Left renal pelvis (tissue), 4 donors: ENCODE data around the gene CTRL. TPM values are rescaled to one million over a fixed set of nuclear protein-coding genes. Genes with fewer than 3 reads are reported as not detected.

Source experiments
- DNase-seq, 4 donors: peaks; one replicate each; pipeline ENCODE4 v3.0.0-alpha.2; 2013; ENCODE audit warnings: low read depth in 4 of 4, low spot score in 3 of 4
- polyA plus RNA-seq, 4 donors: library from polyadenylated mRNA; unstranded; fragments of 120-200 nt; gene quantifications; one replicate each; pipeline ENCODE4 v1.2.1, GENCODE V29; 2013; ENCODE audit not compliant: insufficient read length in 4 of 4

CTRL gene
- polyA plus RNA-seq, 4 donors, result 2.4 to 9.4 (median 5.6) TPM

DNA sequence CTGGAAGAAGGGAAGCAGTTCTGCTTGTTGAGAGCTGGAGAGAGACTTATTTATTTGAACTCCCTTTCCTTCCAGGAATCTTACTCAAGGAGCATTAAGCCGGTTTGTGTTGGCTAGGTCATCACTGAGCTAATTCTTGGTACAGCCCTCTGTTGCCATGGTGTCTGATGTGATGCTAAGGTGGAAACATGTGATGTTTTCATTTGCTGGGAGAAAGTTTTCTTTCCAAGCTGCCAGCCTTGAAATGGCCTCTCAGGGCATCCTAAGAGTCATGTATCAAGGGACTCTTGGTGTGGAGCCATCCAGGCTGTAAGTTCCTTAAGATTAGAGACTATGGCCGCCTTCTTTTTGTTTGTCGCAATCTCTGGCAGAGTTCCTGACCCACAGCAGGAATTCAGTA lies 34.4 kb downstream of the CTRL start:
- DNase-seq, result no peak

DNA sequence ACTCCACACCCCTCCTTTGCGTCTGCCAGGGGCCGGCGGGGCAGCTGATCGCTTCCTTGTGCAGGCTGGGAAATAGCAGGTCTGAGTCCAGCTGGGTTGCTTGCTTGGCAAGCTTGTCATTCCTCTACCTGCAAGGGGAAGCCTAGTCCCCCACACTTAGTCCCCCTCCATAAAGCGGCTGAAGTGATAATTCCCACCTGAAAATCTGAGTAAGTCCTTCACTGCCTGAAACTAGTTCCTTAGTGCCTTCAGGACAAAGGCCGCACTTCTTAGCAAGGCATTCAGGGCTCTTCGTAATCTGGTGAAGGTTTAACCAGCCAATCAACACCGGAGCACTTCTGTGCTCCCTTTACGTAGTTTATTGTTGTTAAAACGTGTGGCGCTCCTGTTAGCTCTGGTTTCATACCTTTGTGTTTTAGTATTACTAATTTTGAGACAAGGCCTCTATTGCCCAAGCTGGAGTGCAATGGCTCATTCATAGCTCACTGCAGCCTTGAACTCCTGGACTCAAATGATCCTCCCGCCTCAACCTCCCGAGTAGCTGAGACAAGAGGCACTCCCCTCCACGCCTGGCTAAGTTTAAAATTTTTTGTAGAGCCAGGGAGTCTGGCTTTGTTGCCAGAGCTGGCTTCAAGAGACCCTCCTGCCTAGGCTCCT lies 37.8 kb downstream of the CTRL start:
- DNase-seq, result no peak

DNA sequence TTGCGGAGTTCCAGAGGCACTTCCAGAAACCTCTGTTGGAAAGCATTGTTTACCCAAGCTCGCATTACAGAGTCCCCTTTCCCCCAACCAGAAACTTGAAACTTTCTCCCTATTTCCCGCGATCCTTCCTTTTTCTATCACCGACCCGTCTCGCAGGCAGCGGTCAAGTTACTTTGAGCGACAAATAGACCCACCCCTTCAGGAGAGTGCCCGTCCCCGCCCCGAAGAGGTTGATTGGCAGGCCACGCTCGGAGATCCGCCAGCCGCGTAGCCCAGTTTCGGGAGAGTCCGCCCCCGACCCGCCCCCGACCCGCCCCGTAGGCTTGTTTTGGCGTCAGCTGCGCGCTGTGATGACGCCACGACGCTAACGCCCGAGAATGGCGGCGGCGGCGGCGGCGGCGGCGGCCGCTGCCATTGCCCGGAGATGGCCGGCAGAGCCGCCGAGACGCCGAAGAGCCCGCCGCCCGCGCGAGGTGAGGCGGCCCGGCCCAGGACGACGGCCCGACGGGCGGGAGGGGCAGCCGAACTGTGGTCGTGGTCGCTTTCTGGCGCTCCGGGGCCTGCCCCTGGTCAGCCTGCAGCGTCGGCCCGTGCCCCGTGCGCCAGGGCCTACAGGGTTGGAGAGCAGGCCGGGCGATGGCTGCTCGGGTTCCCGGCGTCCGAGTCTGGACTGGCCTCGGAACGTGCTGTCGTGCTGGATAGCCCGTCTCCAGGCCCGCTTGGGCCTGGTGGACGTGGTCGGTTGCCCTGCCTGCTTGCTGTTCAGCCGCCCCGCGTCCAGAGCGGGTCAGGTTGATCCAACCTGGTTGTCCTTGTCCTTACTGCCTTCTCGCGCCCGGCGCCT lies 38.5 kb downstream of the CTRL start, which contains the start of gene PSKH1:
Gene PSKH1, plus strand, starts transcription at position 356 of the 844 bp plus-strand sequence. CDS start 15,496 bp downstream, outside the sequence.
- DNase-seq, result peak; percentile 81 to 93 (median 86)

DNA sequence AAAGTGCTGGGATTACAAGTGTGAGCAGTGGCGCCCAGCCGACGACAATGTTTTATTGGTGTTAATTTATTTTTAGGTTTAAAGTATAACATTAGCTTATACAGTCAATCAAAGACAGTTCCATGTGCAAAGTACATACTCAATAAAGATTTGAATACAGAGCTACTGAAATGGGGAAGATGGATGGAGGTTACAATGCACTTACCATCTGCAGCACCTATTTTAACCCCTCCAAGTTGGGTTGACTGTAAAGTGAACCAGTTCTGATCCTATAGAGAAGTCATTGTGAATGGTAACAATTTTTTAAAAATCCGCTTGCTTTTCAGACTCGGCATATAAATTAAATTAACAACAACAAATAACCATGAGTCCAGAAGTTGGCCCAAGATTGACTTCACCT lies 39.3 kb downstream of the CTRL start:
- no peak for DNase-seq

DNA sequence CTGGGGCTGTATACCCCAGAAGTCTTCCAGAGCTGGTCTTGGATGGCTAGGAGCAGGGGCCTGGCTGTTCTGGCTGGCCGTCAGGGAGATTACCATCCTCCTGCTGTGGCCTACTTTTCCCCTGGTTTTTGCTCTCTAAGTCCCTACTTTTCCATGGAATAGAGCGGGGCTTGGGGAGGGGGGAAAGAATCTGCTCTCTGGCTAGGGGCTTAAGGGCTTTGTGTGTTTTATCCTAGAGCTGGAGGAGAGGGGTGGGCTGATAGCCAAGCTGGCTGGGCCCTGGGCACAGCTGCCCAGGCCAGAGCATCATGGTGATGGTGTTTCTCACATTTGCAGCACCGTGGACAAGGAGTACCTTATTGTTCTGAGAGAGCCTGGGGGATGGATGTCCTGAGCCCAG lies 43.3 kb downstream of the CTRL start:
- no peak for DNase-seq

DNA sequence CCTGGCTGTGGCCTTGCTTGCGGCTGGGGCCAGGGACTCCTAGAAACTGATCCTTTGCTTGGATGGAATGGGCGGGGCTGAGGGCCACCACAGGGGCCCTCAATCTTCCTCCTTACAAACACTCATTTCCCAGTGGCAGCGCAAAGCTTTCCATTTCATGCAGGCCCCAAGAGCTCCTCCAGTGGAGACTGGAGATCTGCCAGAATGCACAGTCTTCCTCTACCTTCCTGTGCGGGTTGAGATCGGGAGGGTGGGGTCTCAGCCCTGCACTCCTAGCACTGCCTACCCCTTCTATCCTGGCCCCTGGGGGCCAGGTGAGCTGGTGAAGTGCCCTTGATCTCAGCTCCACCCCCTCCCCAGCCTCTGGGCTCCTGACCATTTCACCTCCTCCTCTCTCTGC lies 45.3 kb downstream of the CTRL start:
- no peak for DNase-seq

DNA sequence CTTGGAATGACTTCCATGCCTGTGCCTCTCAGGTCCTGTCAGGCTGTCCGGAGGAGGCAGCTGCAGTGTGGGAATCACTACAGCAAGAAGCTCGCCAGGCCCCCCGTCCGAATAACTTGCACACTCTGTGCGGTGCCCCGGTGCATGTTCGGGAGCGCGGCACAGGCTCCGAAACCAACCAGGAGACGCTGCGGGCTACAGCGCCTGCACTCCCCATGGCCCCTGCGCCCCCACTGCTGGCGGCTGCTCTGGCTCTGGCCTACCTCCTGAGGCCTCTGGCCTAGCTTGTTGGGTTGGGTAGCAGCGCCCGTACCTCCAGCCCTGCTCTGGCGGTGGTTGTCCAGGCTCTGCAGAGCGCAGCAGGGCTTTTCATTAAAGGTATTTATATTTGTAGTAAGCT lies 45.7 kb downstream of the CTRL start:
- no peak for DNase-seq

DNA sequence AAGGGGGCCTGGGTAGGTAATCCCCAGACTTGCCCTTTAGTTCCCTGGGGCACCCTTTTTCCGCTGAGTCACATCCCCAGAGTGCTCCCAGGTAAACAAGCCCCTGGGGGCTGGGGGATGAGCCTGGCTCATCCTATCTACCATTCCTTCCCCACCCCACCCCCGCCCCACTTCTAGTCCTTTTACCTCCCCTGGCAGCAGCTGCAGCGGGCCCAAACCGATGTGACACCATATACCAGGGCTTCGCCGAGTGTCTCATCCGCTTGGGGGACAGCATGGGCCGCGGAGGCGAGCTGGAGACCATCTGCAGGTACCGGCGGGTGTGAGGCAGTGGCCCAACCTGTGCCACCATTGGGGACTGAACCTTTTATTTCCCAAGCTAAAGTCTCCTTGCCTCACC lies 46.1 kb downstream of the CTRL start:
- no peak for DNase-seq

DNA sequence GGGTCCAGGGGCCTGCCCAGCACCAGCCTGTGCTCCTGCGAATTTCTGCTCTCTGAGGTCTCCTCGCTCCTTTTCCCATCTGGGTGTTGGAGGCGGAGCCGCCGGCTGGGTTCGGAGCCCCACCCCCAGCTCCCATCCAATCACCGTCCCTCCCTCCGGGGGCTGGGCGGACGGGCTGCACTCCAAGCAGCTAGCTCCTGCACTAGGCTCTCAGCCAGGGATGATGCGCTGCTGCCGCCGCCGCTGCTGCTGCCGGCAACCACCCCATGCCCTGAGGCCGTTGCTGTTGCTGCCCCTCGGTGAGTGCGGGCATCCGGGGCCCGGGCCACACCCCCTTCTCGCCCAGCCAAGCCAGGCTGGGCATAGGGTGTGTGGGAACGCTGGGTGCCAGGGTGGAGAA lies 47.0 kb downstream of the CTRL start, which contains the start of gene NRN1L:
Gene NRN1L, plus strand, starts transcription at position 202 of the 400 bp plus-strand sequence. Its CDS starts 19 bp downstream, at position 221.
- peak in 2 of 4 donors; percentile 48 to 50 for DNase-seq

DNA sequence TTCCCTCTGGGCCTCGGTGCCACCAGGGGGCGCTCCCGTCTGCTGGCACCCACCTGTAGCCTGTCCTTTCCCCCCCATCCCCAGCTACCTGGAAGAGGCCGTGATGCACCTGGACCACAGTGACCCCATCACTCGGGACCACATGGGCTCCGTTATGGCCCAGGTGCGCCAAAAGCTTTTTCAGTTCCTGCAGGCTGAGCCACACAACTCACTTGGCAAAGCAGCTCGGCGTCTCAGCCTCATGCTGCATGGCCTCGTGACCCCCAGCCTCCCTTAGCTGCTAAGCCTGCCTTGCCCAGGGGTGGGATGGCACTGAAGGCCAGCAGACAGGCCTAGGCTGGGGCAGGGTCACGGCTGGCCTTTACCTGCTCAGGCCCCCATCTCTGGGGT lies 47.8 kb downstream of the CTRL start:
- DNase-seq, result no peak

DNA sequence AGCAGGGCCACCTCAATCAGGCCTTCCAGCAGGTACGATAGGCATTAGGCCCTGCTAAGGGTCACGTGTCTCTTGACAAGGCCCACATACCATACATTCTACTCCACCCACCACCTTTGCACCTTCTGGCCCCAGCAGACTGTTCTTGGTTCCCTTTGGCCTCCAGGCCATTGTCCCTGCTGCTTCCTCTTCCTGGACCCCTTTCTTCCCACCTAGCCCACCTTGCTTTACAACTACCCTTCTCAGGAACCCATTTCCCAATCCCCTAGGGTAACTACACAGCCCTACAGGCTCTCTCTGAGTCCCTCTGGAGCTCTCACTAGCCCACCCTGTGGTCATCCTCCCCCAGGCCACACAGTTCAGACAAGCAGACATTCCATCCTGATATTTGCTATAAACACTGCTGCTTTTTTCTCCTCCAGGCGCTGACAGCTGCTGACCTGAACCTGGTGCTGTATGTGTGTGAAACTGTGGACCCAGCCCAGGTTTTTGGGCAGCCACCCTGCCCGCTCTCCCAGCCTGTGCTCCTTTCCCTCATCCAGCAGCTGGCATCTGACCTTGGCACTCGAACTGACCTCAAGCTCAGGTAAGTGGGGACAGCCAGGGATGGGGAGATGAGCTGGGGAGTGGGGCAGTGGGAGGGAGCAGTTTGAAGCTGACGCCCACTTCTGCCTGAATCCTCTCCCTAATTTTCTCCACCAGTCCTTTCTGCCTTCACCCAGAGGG lies 48.4 kb downstream of the CTRL start:
- no peak for DNase-seq

DNA sequence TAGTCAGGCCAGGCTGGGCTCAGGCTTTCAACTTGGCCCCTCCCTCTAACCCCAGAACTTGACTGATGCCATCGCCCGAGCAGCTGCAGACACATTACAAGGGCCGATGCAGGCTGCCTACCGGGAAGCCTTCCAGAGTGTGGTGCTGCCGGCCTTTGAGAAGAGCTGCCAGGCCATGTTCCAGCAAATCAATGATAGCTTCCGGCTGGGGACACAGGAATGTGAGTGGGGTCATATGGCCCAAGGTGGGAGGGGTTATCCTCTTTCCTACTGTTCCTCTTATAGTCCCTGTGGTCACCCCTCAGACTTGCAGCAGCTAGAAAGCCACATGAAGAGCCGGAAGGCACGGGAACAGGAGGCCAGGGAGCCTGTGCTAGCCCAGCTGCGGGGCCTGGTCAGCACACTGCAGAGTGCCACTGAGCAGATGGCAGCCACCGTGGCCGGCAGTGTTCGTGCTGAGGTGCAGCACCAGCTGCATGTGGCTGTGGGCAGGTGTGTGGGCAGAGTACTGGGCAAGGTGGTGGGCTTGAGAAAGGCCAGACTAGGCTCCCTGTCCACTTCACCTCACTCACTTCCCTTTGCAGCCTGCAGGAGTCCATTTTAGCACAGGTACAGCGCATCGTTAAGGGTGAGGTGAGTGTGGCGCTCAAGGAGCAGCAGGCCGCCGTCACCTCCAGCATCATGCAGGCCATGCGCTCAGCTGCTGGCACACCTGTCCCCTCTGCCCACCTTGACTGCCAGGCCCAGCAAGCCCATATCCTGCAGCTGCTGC lies 49.1 kb downstream of the CTRL start:
- no peak for DNase-seq

DNA sequence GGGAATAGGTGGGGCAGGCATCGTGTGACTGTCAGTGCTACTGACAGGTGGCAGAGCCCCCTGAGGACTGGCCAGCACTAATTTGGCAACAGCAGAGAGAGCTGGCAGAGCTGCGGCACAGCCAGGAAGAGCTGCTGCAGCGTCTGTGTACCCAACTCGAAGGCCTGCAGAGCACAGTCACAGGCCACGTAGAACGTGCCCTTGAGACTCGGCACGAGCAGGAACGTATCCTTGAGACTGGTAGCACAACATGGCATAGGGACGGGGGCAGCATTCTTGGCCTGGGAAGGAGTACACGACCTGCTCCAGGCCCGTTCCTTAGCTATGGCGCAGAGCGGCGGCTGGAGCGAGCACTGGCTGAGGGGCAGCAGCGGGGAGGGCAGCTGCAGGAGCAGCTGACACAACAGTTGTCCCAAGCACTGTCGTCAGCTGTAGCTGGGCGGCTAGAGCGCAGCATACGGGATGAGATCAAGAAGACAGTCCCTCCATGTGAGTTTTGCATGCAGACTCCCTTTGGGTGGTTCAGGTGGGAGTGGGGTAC lies 50.0 kb downstream of the CTRL start:
- DNase-seq, result no peak

DNA sequence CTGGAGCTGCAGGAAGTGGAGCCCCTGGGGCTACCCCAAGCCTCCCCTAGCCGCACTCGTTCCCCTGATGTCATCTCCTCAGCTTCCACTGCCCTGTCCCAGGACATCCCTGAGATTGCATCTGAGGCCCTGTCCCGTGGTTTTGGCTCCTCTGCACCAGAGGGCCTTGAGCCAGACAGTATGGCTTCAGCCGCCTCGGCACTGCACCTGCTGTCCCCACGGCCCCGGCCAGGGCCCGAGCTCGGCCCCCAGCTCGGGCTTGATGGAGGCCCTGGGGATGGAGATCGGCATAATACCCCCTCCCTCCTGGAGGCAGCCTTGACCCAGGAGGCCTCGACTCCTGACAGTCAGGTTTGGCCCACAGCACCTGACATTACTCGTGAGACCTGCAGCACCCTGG lies 51.1 kb downstream of the CTRL start:
- no peak for DNase-seq

DNA sequence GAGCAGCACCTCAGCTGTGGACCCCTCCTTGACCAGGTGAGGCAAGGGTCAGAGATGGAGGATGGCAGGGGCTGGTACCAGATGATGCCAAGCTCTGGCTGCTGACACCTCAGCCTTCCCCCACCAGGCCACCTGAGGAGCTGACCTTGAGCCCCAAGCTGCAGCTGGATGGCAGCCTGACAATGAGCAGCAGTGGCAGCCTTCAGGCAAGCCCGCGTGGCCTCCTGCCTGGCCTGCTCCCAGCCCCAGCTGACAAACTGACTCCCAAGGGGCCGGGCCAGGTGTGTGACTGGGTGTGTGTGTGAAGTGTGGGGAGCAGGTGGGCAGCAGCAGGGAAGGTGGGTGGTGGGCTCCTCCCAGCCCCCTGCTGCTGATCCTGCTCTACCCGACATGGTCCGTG lies 51.7 kb downstream of the CTRL start:
- no peak for DNase-seq

Other genes with a start within 250 kb of the CTRL start
- gene GFOD2, start 212.5 kb downstream of the CTRL start, polyA plus RNA-seq, result 10 to 100 TPM; 17.7 to 24.5 (median 20.7) TPM
- 10 to 100 TPM; 19.2 to 31.1 (median 21.8) TPM for gene RANBP10, start 125.3 kb downstream of the CTRL start, polyA plus RNA-seq
- 1 to 10 TPM; 2.9 to 9.8 (median 7.1) TPM for gene TSNAXIP1, start 125.0 kb downstream of the CTRL start, polyA plus RNA-seq
- gene THAP11, start 89.5 kb downstream of the CTRL start, polyA plus RNA-seq, result 10 to 100 TPM; 27.7 to 34.1 (median 29.6) TPM
- gene NUTF2, start 84.9 kb downstream of the CTRL start, polyA plus RNA-seq, result 100 to 1,000 TPM; 103 to 128 (median 126) TPM
- gene CENPT, start 84.2 kb downstream of the CTRL start, polyA plus RNA-seq, result 10 to 100 TPM; 41.2 to 60.4 (median 44.7) TPM
- gene EDC4, start 58.8 kb downstream of the CTRL start, polyA plus RNA-seq, result 100 to 1,000 TPM in 1 of 4 donors, 10 to 100 TPM in 3; 67.0 to 106 (median 83.7) TPM
- gene NRN1L, start 47.0 kb downstream of the CTRL start, polyA plus RNA-seq, result under 1 TPM in 3 of 4 donors, not detected in 1; 0.39 to 0.94 (median 0.93) TPM
- gene PSKH1, start 38.6 kb downstream of the CTRL start, polyA plus RNA-seq, result 10 to 100 TPM; 31.0 to 36.4 (median 34.3) TPM
- 10 to 100 TPM; 20.3 to 31.6 (median 22.8) TPM for gene PSMB10, start 5.0 kb upstream of the CTRL start, polyA plus RNA-seq
- gene LCAT, start 12.3 kb upstream of the CTRL start, polyA plus RNA-seq, result 10 to 100 TPM; 13.1 to 29.4 (median 23.7) TPM
- 10 to 100 TPM; 32.7 to 61.6 (median 38.5) TPM for gene SLC12A4, start 36.8 kb upstream of the CTRL start, polyA plus RNA-seq
- gene DPEP3, start 48.6 kb upstream of the CTRL start, polyA plus RNA-seq, result under 1 TPM in 2 of 4 donors, not detected in 2; 0.07 to 0.09 TPM
- 1 to 10 TPM in 2 of 4 donors, under 1 TPM in 2; 0.54 to 1.2 (median 0.94) TPM for gene DPEP2, start 67.6 kb upstream of the CTRL start, polyA plus RNA-seq
- gene DPEP2NB, start 84.0 kb upstream of the CTRL start, polyA plus RNA-seq, result not detected
- 10 to 100 TPM in 1 of 4 donors, 1 to 10 TPM in 3; 6.6 to 10.1 (median 9.4) TPM for gene DDX28, start 91.4 kb upstream of the CTRL start, polyA plus RNA-seq
- gene DUS2, start 91.4 kb upstream of the CTRL start, polyA plus RNA-seq, result 10 to 100 TPM in 3 of 4 donors, 1 to 10 TPM in 1; 9.8 to 15.8 (median 15.5) TPM
- 10 to 100 TPM; 32.0 to 38.1 (median 35.0) TPM for gene NFATC3, start 153.5 kb upstream of the CTRL start, polyA plus RNA-seq